ENCODE measurements around the gene DUSP15. TPM values are rescaled to one million over a fixed set of nuclear protein-coding genes. Genes with fewer than 3 reads are reported as not detected.

DUSP15 gene
- total and polyA plus RNA-seq, 9 donors = 2.5 to 17.0 (median 6.9) TPM

DNA sequence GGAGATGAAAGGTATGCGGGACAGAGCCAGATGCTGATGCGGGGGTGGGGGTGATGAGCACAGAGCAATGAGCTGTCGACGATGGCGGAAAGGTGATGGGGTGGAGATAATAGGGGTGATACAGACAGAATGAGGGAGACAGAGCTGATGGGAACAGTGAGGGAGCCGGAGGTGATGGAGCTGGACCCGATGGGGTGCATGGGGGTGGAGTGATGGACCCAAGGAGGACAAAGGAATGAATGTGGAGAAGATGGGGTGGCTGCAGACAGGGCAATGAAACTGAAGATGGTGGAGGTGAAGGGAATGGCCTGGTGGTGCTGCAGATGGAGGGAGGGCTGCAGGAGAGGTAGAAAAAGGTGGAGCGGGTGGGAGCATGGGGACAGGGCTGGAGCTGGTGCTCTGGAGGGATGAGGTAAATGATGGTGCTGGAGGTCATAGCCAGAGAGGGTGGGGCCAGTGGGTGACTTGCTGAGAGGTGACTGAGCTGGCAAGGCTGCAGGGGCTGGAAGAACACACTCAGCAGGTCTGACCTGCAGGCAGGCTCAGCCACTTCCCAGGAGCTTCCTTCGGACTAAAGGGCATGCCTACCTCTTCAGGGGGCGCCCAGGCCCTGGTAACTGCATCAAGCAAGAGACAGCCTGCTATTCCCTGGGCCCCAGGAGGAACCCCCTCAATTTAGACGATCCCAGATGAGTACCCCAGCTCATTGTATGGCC lies 18.9 kb downstream of the DUSP15 start:
- Histone ChIP-seq H3K9me3 (no peaks in the 10 kb centered on the region), H3K4me1 (ENCODE audit: insufficient read depth) (no peaks in the 10 kb centered on the region), H3K27me3 (no peaks in the 10 kb centered on the region), H3K4me3 (no peak overlapping the region), H3K36me3 (no peaks in the 10 kb centered on the region), H3K27ac (no peak overlapping the region)
- intact Hi-C loops (cut with DNase I) = loop anchor here in 2 of 4 donors (10.0 kb wide), 1 partner anchor 103 kb away; the partner anchor contains the start of gene PDRG1 (in 2 of the 2)
- no peak for DNase-seq
- TF ChIP-seq CTCF (IDR thresholded peaks at IDR 0.05) = no peak
- TF ChIP-seq EP300 (IDR thresholded peaks at IDR 0.05) = no peak
- no peak for TF ChIP-seq POLR2A (IDR thresholded peaks at IDR 0.05)
- WGBS, 3 donors = 75 to 78% (median 77%) methylated on average over 11 of the region's 11 CpGs

- H3K36me3 ChIP-seq = no peaks in the 10 kb centered on the region
- no peaks in the 10 kb centered on the region for H3K9me3 ChIP-seq
- no peaks in the 10 kb centered on the region for H3K27me3 ChIP-seq
- intact Hi-C loops (cut with DNase I) = no loop called here
- WGBS, 3 donors = 22 to 34% (median 27%) methylated on average over 44 to 45 of the region's 45 CpGs
- H3K27ac ChIP-seq = no peak overlapping the region
- no peak overlapping the region for H3K4me3 ChIP-seq
- TF ChIP-seq EP300 (IDR thresholded peaks at IDR 0.05) = no peak
- no peak for TF ChIP-seq CTCF (IDR thresholded peaks at IDR 0.05)
- TF ChIP-seq POLR2A (IDR thresholded peaks at IDR 0.05) = no peak
- peaks cover 9% of the 10 kb centered on the region for H3K4me1 ChIP-seq (ENCODE audit: insufficient read depth)
- DNase-seq = no peak
These were observed 20.9 kb downstream of the DUSP15 start for GRCh38 chr20:31849306-31849930.

DNA sequence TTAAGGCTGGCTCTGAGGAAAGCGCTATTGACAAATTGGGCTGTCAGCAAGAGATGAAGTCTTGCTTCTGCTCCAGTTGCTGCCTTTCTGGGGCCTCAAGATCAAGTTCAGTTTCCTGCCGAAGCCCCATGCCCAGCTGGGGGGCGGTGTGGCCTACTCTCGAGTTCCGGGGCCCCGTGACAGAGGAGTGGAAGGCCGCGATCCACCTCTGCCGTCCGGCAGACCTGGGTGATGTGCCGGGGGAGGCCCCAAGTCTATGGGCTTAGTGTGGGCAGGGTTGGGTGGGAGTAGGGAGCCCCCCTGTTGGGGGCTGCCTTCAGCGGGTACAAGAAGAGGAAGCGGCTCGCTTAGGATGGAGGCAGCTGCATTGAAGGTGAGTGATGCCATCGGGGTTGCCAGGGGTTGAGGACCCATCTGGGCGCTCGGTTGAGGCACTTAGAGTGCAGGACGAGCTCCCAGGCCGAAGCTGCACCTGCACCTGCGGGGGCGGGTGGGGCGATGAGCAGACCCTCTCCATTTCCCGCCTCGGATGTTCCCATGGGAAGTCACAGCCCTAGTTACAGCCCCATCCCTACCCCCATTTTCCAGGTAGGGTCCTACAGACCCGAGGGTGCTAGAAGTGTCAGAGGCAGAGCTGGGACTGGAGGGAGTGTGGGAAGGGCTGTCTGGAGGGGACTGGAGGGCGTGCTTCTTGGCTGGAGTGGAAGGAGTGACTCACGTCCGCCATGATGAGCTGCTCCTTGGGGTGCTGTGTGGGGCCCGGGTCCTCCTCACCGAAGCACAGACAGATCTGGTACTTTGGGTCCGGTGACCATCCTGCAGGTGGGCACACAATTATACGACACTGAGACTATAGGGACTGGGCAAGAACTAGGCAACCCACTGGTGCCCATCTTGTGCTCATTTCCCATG lies 22.0 kb downstream of the DUSP15 start:
- no peak for DNase-seq
- Histone ChIP-seq H3K9me3 (no peaks in the 10 kb centered on the region), H3K36me3 (no peaks in the 10 kb centered on the region), H3K27ac (no peak overlapping the region), H3K27me3 (no peaks in the 10 kb centered on the region), H3K4me3 (no peak overlapping the region), H3K4me1 (ENCODE audit: insufficient read depth) (peaks cover 17% of the 10 kb centered on the region)
- no peak for TF ChIP-seq POLR2A (IDR thresholded peaks at IDR 0.05)
- 87 to 94% (median 93%) methylated on average over 32 of the region's 32 CpGs for WGBS, 3 donors
- intact Hi-C loops (cut with DNase I) = no loop called here

DNA sequence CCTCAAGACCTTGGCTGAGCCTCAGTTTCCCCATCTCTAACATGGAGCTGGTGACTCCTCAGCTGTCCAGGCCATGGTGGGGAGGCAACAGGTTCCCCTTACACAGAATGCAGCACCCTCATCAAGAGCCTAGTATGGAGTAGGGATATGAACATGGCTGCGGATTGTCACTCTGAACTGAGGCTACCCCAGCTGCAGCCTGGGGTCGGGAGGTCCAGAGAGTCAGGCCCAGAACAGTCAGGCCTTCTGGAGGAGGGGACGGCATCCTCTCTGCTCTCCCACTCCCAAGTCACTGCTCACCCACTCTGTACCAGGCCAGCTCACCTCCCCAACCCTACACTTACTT lies 23.6 kb downstream of the DUSP15 start:
- no peaks in the 10 kb centered on the region for H3K36me3 ChIP-seq
- no peak overlapping the region for H3K4me3 ChIP-seq
- no peaks in the 10 kb centered on the region for H3K9me3 ChIP-seq
- 79 to 86% (median 79%) methylated on average over 3 of the region's 3 CpGs for WGBS, 3 donors
- no peak overlapping the region for H3K27ac ChIP-seq
- intact Hi-C loops (cut with DNase I) = no loop called here
- no peak for TF ChIP-seq POLR2A (IDR thresholded peaks at IDR 0.05)
- no peak for TF ChIP-seq CTCF (IDR thresholded peaks at IDR 0.05)
- no peak for TF ChIP-seq EP300 (IDR thresholded peaks at IDR 0.05)
- H3K4me1 ChIP-seq (ENCODE audit: insufficient read depth) = peaks cover 29% of the 10 kb centered on the region
- DNase-seq = no peak
- H3K27me3 ChIP-seq = no peaks in the 10 kb centered on the region

All from ovary (tissue), 9 donors.